LNCAP (cell line): ENCODE measurements around the gene SRPK3.
A peak's percentile ranks its signal among the peaks of the same experiment; 100 is the strongest.

ENCODE experiments used
- CTCF ChIP-seq: fragments of 450-650 bp; IDR thresholded peaks from 2 replicates; pipeline ENCODE4 v1.5.1; 2017; ENCODE audit warnings: mild to moderate bottlenecking

SRPK3 gene

DNA sequence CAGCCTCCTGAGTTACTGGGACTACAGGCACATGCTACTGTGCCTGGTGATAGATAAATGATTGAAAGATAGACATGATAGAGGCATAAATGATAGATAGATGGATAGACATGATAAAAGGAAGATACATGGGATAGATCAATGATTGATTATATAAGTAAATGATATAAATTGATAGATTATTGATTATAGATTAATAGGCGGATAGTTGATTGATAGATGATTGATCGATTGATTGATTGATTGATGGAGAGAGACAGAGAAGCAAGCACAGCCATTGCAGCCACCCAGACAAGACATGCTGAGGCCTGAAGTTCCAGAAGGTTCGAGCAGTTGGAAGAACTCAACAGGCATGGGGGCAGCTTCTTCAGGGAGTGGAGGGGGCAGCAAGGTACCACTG lies 34.5 kb upstream of the SRPK3 start:
- TF ChIP-seq CTCF = no peak

DNA sequence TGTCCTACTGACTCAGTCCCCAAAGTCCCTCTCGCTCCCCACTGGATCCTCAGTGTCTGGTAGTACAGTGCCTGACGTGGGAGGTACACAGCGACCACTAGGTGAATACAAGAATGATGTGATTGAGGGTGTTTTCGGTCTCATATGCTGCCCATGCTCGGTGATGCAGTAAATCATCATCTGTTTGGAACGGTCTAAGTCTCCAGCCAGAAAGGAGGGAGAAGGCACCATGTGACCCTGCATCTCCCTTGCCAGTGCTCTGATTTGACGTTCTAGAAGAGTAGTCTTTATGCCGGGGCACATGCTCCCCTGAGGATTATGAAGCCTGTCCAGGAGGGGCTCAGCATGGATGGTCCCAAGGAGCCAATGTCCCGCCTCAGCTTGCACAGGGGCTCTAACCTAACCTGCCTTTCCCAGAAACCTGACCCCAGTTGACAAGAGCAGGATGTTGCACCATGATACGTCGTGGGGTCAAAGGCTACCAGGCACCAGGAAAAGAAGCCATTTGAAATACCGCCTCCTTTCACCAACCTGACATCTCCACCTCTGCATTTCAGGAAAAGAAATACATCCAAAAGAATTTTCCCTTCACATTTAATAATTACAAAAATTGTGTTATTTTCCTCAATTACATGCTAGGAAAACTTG lies 30.6 kb upstream of the SRPK3 start:
- TF ChIP-seq CTCF = no peak

- no peak for TF ChIP-seq CTCF
Observed at GRCh38 chrX:153755136-153755535, 25.7 kb upstream of the SRPK3 start.

GRCh38 chrX:153761863-153762262 lies 19.0 kb upstream of the SRPK3 start:
- no peak for TF ChIP-seq CTCF

DNA sequence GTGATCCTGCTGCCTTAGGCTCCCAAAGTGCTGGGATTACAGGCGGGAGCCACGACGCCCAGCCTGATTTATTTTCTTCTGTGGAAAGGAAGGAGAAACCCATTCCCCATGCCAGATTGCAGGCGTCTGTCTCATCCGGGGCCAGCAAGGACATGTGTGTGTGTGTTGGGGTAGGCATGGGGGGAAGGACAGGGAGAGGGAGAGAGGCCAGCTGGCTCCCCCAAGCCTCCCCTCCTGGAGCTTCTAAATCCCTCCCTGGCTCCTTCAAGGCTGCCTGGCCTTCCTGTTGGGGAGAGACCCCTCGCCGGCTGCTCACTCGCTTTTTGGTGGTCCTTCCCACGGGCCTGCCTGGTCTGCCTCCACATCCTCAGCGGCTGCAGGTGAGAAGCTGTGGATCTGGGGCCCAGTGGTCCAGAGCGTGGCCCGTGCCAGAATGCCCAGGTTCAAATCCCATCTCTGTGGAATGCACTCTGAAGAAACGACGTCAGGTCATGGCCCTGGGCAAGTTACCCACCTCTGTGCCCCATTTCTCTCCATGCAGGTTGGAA lies 18.1 kb upstream of the SRPK3 start:
- no peak for TF ChIP-seq CTCF

DNA sequence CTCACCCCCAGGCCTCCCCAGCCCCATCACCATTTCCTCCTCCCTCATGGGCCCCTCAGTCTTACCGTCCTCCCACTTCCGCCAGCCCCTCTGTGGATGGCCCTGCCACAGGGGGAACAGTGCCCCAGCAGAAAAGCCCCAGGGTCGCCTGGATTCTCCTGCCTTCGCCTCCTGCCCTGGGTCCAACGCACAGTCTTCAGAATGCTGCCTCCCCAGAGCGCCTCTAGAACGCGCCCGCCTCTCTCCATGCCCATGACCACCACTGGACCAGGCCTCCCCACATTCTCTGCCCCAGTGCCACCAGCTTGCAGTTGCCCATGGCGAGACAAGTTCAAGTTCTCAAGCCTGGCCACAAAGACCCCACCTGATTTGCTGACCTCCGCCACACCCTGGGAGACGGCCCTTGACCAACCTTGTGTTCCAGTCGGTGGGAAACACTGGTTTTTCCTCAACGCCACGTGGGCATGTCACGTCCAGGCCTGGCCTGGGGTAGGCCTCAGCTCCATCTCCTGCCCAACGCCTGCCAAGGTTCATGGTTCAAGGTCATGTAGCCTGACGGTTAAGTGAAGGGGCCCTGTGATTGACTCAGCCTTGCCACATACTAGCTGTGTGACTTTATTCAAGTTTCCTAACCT lies 17.4 kb upstream of the SRPK3 start:
- TF ChIP-seq CTCF = no peak

DNA sequence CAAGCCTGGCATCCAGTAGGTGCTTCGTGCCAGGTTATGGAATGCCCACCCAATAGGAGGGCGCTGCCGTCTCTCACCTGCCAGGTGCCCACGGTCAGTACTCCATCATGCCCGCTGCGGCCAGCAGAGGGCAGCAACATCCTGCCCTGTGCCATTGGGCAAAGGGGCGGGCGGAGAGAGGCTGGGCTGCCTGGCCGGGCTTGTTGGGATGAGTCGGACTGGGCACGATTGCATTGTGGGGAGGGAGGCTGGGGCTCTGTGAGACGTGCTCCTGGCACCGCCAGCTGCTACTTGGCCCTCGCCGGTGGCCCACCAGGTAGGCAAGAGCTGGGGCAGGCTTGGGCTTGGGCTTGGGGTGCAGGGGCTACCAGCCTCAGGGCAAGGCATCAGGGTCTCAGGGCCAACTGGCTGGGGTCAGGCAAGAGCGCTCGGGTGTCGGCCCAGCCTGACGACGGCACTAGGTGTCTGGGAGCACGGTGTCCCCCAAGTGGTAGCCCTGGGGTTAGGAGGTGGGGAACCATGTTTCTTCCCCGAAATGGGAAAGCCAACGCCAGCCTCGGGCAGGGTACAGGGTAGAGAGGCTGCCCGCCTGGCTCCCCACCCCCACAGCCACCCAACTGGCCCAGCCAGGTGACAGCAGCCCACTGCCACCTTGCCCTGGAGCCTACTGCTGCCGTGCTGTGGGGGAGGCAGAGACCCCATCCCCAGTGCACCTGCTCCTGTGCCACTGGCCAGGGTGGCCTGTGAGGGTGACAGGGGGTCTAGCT lies 16.7 kb upstream of the SRPK3 start, which contains the start of gene PLXNB3:
Gene PLXNB3 (plus strand): TSS at position 261 of the 767 bp plus-strand sequence. CDS start 1,287 bp downstream, outside the sequence.
- TF ChIP-seq CTCF = peak; percentile 81
